GM12878 (cell line): ENCODE measurements around the gene NDOR1. TPM values are rescaled to one million over a fixed set of nuclear protein-coding genes. Genes with fewer than 3 reads are reported as not detected.

Experiments used
- ATF7 ChIP-seq: fragments of 450-650 bp; IDR thresholded peaks from 2 replicates; pipeline ENCODE4 v1.6.1; 2016; ENCODE audit warnings: low read depth, mild to moderate bottlenecking
- BACH1 ChIP-seq: fragments of 450-650 bp; IDR thresholded peaks from 2 replicates; pipeline ENCODE4 v1.6.1; 2017; ENCODE audit warnings: mild to moderate bottlenecking, borderline replicate concordance
- BMI1 ChIP-seq: fragments of 450-650 bp; IDR thresholded peaks from 2 replicates; pipeline ENCODE4 v1.6.1; 2016; ENCODE audit warnings: mild to moderate bottlenecking, moderate library complexity, borderline replicate concordance
- CREM ChIP-seq: IDR thresholded peaks from 2 replicates; pipeline ENCODE4 v1.6.1; 2014; ENCODE audit warnings: antibody characterized with exemption, low read depth
- DPF2 ChIP-seq: fragments of 450-650 bp; IDR thresholded peaks from 2 replicates; pipeline ENCODE4 v1.6.1; 2017; ENCODE audit warnings: mild to moderate bottlenecking
- E2F4 ChIP-seq: IDR thresholded peaks from 2 replicates; pipeline ENCODE4 v1.6.1; 2012; ENCODE audit warnings: low read depth, low read length, improper control_type of control experiment
- ESRRA ChIP-seq: IDR thresholded peaks from 2 replicates; pipeline ENCODE4 v1.6.1; 2012; ENCODE audit warnings: mild to moderate bottlenecking, low read length, improper control_type of control experiment
- FOS ChIP-seq: IDR thresholded peaks from 3 replicates; pipeline ENCODE4 v1.6.1; 2011; ENCODE audit warnings: borderline replicate concordance; ENCODE audit not compliant: insufficient read length; ENCODE audit errors: extremely low read depth
- LARP7 ChIP-seq: fragments of 450-650 bp; IDR thresholded peaks from 2 replicates; pipeline ENCODE4 v1.6.1; 2017; ENCODE audit warnings: mild to moderate bottlenecking
- MXI1 ChIP-seq: fragments of 150-350 bp; IDR thresholded peaks from 2 replicates; pipeline ENCODE4 v1.6.1; 2011; ENCODE audit warnings: low read depth, mild to moderate bottlenecking, inconsistent platforms, low read length, improper control_type of control experiment
- NR2C1 ChIP-seq: fragments of 450-650 bp; IDR thresholded peaks from 2 replicates; pipeline ENCODE4 v1.6.1; 2017; ENCODE audit warnings: antibody characterized with exemption, mild to moderate bottlenecking, moderate library complexity
- PAX5 ChIP-seq: IDR thresholded peaks from 2 replicates; pipeline ENCODE4 v1.6.1; 2011; ENCODE audit warnings: low read depth, low read length, borderline replicate concordance
- PAX8 ChIP-seq: fragments of 450-650 bp; IDR thresholded peaks from 2 replicates; pipeline ENCODE4 v1.6.1; 2017; ENCODE audit warnings: mild to moderate bottlenecking, moderate library complexity
- POLR2A ChIP-seq: IDR thresholded peaks from 2 replicates; pipeline ENCODE4 v1.6.1; 2011; ENCODE audit warnings: low read depth, mild to moderate bottlenecking, low read length
- POLR2AphosphoS2 ChIP-seq: IDR thresholded peaks from 2 replicates; pipeline ENCODE4 v1.6.1; 2011; ENCODE audit warnings: low read depth, mild to moderate bottlenecking, low read length, improper control_type of control experiment, moderate library complexity
- RUNX3 ChIP-seq: IDR thresholded peaks from 2 replicates; pipeline ENCODE4 v1.6.1; 2012; ENCODE audit warnings: low read length, inconsistent platforms
- USF1 ChIP-seq: IDR thresholded peaks from 2 replicates; pipeline ENCODE4 v1.6.1; 2011; ENCODE audit warnings: borderline replicate concordance, low read depth, mild to moderate bottlenecking, moderate library complexity, mixed read lengths, low read length; ENCODE audit not compliant: insufficient read depth; ENCODE audit errors: extremely low read length
- WRNIP1 ChIP-seq: IDR thresholded peaks from 2 replicates; pipeline ENCODE4 v1.6.1; 2011; ENCODE audit warnings: low read depth, low read length, improper control_type of control experiment, borderline replicate concordance
- polyA plus RNA-seq, 11 experiments: library from polyadenylated mRNA; depleted of rRNA in 4 of 11; unstranded in 6 of 11; stranded (reverse) in 5 of 11; fragments of >200 nt; fragmentation: Nextera tagmentation in 4 of 11; fragmentation: Illumina TruSeq in 1 of 11; extraction: Ambion mirVana in 4 of 11; extraction: Trizol in 1 of 11; gene quantifications; 1 replicate in 1 of 11; 2 replicates in 10 of 11; pipeline versions ENCODE4 v1.2.1 to v1.2.3, GENCODE V29; 2011 to 2016; ENCODE audit warnings: inconsistent platforms in 2 of 11, missing spikeins in 2 of 11, low read depth in 1 of 11
- total RNA-seq, 4 experiments: library from RNA; depleted of rRNA in 3 of 4; stranded (reverse); fragments of >200 nt in 3 of 4; fragmentation: Illumina TruSeq in 1 of 4; extraction: Trizol in 1 of 4; gene quantifications; 2 replicates each; pipeline versions ENCODE4 v1.2.1 to v1.2.3, GENCODE V29; 2013 to 2021
- TF ChIP-seq, protein P1 (sequence below): fragments of 450-650 bp; IDR thresholded peaks from 2 replicates; pipeline ENCODE4 v1.6.1; 2016; ENCODE audit warnings: mild to moderate bottlenecking
- TF ChIP-seq, protein P2 (sequence below): fragments of 450-650 bp; IDR thresholded peaks from 2 replicates; pipeline ENCODE4 v1.6.1; 2016; ENCODE audit warnings: mild to moderate bottlenecking, moderate library complexity, borderline replicate concordance

Gene NDOR1
- total and polyA plus RNA-seq, 10 of the 15 experiments (the other 5 are each of a cell fraction or from before 2014, with no cell fraction given): 0.04 to 32.9 (median 11.1) TPM

- TF ChIP-seq E2F4 (peak; percentile 14; the same call in 1 of the 2 replicates), NR2C1 (no peak), ESRRA (peak; percentile 94), WRNIP1 (no peak), MXI1 (peak; percentile 65), USF1 (no peak), BMI1 (no peak), POLR2AphosphoS2 (peak; percentile 87), PAX5 (peak; percentile 92), RUNX3 (no peak), POLR2A (peak; percentile 95), ATF7 (no peak), CREM (peak; percentile 40; the same call in 1 of the 2 replicates), BACH1 (peak; percentile 84), LARP7 (peak; percentile 97), PAX8 (no peak), FOS (peak; percentile 78), DPF2 (peak; percentile 77)
- TF ChIP-seq, protein P1, sequence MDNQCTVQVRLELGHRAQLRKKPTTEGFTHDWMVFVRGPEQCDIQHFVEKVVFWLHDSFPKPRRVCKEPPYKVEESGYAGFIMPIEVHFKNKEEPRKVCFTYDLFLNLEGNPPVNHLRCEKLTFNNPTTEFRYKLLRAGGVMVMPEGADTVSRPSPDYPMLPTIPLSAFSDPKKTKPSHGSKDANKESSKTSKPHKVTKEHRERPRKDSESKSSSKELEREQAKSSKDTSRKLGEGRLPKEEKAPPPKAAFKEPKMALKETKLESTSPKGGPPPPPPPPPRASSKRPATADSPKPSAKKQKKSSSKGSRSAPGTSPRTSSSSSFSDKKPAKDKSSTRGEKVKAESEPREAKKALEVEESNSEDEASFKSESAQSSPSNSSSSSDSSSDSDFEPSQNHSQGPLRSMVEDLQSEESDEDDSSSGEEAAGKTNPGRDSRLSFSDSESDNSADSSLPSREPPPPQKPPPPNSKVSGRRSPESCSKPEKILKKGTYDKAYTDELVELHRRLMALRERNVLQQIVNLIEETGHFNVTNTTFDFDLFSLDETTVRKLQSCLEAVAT: no peak
- TF ChIP-seq, protein P2, sequence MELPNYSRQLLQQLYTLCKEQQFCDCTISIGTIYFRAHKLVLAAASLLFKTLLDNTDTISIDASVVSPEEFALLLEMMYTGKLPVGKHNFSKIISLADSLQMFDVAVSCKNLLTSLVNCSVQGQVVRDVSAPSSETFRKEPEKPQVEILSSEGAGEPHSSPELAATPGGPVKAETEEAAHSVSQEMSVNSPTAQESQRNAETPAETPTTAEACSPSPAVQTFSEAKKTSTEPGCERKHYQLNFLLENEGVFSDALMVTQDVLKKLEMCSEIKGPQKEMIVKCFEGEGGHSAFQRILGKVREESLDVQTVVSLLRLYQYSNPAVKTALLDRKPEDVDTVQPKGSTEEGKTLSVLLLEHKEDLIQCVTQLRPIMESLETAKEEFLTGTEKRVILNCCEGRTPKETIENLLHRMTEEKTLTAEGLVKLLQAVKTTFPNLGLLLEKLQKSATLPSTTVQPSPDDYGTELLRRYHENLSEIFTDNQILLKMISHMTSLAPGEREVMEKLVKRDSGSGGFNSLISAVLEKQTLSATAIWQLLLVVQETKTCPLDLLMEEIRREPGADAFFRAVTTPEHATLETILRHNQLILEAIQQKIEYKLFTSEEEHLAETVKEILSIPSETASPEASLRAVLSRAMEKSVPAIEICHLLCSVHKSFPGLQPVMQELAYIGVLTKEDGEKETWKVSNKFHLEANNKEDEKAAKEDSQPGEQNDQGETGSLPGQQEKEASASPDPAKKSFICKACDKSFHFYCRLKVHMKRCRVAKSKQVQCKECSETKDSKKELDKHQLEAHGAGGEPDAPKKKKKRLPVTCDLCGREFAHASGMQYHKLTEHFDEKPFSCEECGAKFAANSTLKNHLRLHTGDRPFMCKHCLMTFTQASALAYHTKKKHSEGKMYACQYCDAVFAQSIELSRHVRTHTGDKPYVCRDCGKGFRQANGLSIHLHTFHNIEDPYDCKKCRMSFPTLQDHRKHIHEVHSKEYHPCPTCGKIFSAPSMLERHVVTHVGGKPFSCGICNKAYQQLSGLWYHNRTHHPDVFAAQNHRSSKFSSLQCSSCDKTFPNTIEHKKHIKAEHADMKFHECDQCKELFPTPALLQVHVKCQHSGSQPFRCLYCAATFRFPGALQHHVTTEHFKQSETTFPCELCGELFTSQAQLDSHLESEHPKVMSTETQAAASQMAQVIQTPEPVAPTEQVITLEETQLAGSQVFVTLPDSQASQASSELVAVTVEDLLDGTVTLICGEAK: peak; percentile 49; the same call in 1 of the 2 replicates
These were observed 4.9 kb upstream of the NDOR1 start, which contains the start of gene TPRN (continued) for GRCh38 chr9:137200311-137201204.
